SK-N-MC (cell line): ENCODE results near the gene KCNT1.

Experiments
- DNase-seq: peaks from one replicate; pipeline ENCODE4 v3.0.0-alpha.2; 2011; ENCODE audit warnings: low read depth, low spot score
- H3K27ac ChIP-seq: fragments of 200-600 bp; sonication (generic); 2 replicates; pipeline ENCODE4 v1.5.1; 2016; ENCODE audit warnings: mixed run types
- H3K36me3 ChIP-seq: fragments of 200-600 bp; sonication (generic); 2 replicates; pipeline ENCODE4 v1.6.1; 2017; ENCODE audit warnings: antibody characterized with exemption, low read length, mixed read lengths; ENCODE audit not compliant: insufficient read depth
- H3K4me3 ChIP-seq: fragments of 200-600 bp; sonication (generic); 2 replicates; pipeline ENCODE4 v1.5.1; 2016
- H3K9ac ChIP-seq: fragments of 200-600 bp; sonication (generic); 2 replicates; pipeline ENCODE4 v1.8.0; 2017; ENCODE audit warnings: mixed run types, mixed read lengths; ENCODE audit not compliant: insufficient read length
- H3K9me3 ChIP-seq: fragments of 200-600 bp; sonication (generic); 2 replicates; pipeline ENCODE4 v1.6.1; 2017; ENCODE audit warnings: low read depth, mild to moderate bottlenecking, antibody characterized with exemption, low read length, moderate library complexity, mixed read lengths
- EZH2 ChIP-seq: fragments of 200-600 bp; sonication (generic); IDR thresholded peaks from one replicate; pipeline ENCODE4 v1.6.1; 2017; ENCODE audit warnings: antibody characterized with exemption
- FOXP2 ChIP-seq: optimal IDR thresholded peaks from 2 replicates; pipeline ENCODE3; 2011; ENCODE audit warnings: mild to moderate bottlenecking, moderate library complexity; ENCODE audit not compliant: insufficient read depth; ENCODE audit errors: extremely low read length, control extremely low read depth
- POLR2AphosphoS5 ChIP-seq: IDR thresholded peaks from 2 replicates; pipeline ENCODE4 v1.6.1; 2012; ENCODE audit warnings: mild to moderate bottlenecking, low read depth, low read length, borderline replicate concordance

KCNT1 gene

GRCh38 chr9:135779571-135779970, 77.6 kb downstream of the KCNT1 start:
- DNase-seq = no peak
- no peaks in the 10 kb centered on the region for H3K36me3 ChIP-seq
- TF ChIP-seq POLR2AphosphoS5 = no peak
- no peak for TF ChIP-seq FOXP2
- no peak for TF ChIP-seq EZH2
- H3K4me3 ChIP-seq = no peak overlapping the region
- no peaks in the 10 kb centered on the region for H3K9me3 ChIP-seq
- no peak overlapping the region for H3K27ac ChIP-seq
- no peak overlapping the region for H3K9ac ChIP-seq

GRCh38 chr9:135780086-135780485, 78.1 kb downstream of the KCNT1 start:
- Histone ChIP-seq H3K9ac (no peak overlapping the region), H3K27ac (no peak overlapping the region)

GRCh38 chr9:135780626-135781025, 78.6 kb downstream of the KCNT1 start:
- no peak overlapping the region for H3K27ac ChIP-seq
- H3K9ac ChIP-seq = no peak overlapping the region
- no peak overlapping the region for H3K4me3 ChIP-seq

More at GRCh38 chr9:135780086-135780485, 78.1 kb downstream of the KCNT1 start:
- no peaks in the 10 kb centered on the region for H3K36me3 ChIP-seq
- no peaks in the 10 kb centered on the region for H3K9me3 ChIP-seq
- no peak overlapping the region for H3K4me3 ChIP-seq
- no peak for DNase-seq
- TF ChIP-seq POLR2AphosphoS5 (no peak), FOXP2 (no peak), EZH2 (no peak)

GRCh38 chr9:135782946-135783345, 81.0 kb downstream of the KCNT1 start:
- H3K27ac ChIP-seq = no peak overlapping the region
- no peak overlapping the region for H3K4me3 ChIP-seq
- no peaks in the 10 kb centered on the region for H3K9me3 ChIP-seq
- TF ChIP-seq EZH2 = no peak
- TF ChIP-seq POLR2AphosphoS5 = no peak
- no peak for TF ChIP-seq FOXP2
- no peak overlapping the region for H3K9ac ChIP-seq
- DNase-seq = no peak
- no peaks in the 10 kb centered on the region for H3K36me3 ChIP-seq

More at GRCh38 chr9:135780626-135781025, 78.6 kb downstream of the KCNT1 start:
- DNase-seq = no peak
- no peaks in the 10 kb centered on the region for H3K36me3 ChIP-seq
- no peak for TF ChIP-seq FOXP2
- TF ChIP-seq POLR2AphosphoS5 = no peak
- no peak for TF ChIP-seq EZH2
- H3K9me3 ChIP-seq = no peaks in the 10 kb centered on the region

- DNase-seq = no peak
- TF ChIP-seq EZH2 = no peak
- no peak for TF ChIP-seq POLR2AphosphoS5
- no peak for TF ChIP-seq FOXP2
- H3K4me3 ChIP-seq = no peak overlapping the region
- H3K9me3 ChIP-seq = no peaks in the 10 kb centered on the region
- no peak overlapping the region for H3K27ac ChIP-seq
- no peak overlapping the region for H3K9ac ChIP-seq
- H3K36me3 ChIP-seq = no peaks in the 10 kb centered on the region
These were observed 81.7 kb downstream of the KCNT1 start for GRCh38 chr9:135783540-135784245.

GRCh38 chr9:135785013-135785575, 83.1 kb downstream of the KCNT1 start:
- no peak for TF ChIP-seq POLR2AphosphoS5
- TF ChIP-seq EZH2 = no peak
- TF ChIP-seq FOXP2 = no peak
- Histone ChIP-seq H3K36me3 (no peaks in the 10 kb centered on the region), H3K4me3 (no peak overlapping the region), H3K9me3 (no peaks in the 10 kb centered on the region), H3K9ac (no peak overlapping the region), H3K27ac (no peak overlapping the region)
- DNase-seq = no peak

- no peak for TF ChIP-seq FOXP2
- no peak for TF ChIP-seq POLR2AphosphoS5
- TF ChIP-seq EZH2 = no peak
- Histone ChIP-seq H3K9ac (no peak overlapping the region), H3K9me3 (no peaks in the 10 kb centered on the region), H3K27ac (no peak overlapping the region), H3K4me3 (no peak overlapping the region), H3K36me3 (no peaks in the 10 kb centered on the region)
- no peak for DNase-seq
These were observed 84.2 kb downstream of the KCNT1 start for GRCh38 chr9:135786146-135786690.

- Histone ChIP-seq H3K27ac (no peak overlapping the region), H3K9me3 (no peaks in the 10 kb centered on the region), H3K36me3 (no peaks in the 10 kb centered on the region), H3K4me3 (no peak overlapping the region), H3K9ac (no peak overlapping the region)
- no peak for TF ChIP-seq FOXP2
- no peak for TF ChIP-seq EZH2
- no peak for TF ChIP-seq POLR2AphosphoS5
- no peak for DNase-seq
These were observed 85.3 kb downstream of the KCNT1 start for GRCh38 chr9:135787317-135787716.
